GM10248 (cell line): ENCODE measurements around the gene KRTAP10-10.
"Not testable (repeated sequence)": the region's sequence is repeated elsewhere in the genome, so short reads cannot be mapped to it uniquely, and the experiment has no call there.

ENCODE experiments used
- CTCF ChIA-PET: fragments of 300-600 bp; sonication (Branson Sonifier 250); formaldehyde crosslinking; extraction: SDS; loops from one replicate; lab custom pipeline; 2021; ENCODE audit warnings: antibody characterized with exemption; lab: Yijun Ruan, JAX
- POLR2A ChIA-PET: fragments of 350-650 bp; sonication (Branson Sonifier 250); formaldehyde crosslinking; extraction: SDS; loops from one replicate; lab custom pipeline; 2020; ENCODE audit warnings: antibody characterized with exemption; lab: Yijun Ruan, JAX
- DNase-seq: peaks from one replicate; pipeline ENCODE4 v3.0.0; 2012; ENCODE audit errors: extremely low spot score
- CTCF ChIP-seq: IDR thresholded peaks from 2 replicates; pipeline ENCODE4 v1.5.1; 2012; ENCODE audit warnings: mild to moderate bottlenecking, low read depth; ENCODE audit errors: extremely low read depth, missing control alignments, control extremely low read depth

The KRTAP10-10 gene

GRCh38 chr21:44637018-44637850, at the start of gene KRTAP10-10:
Gene KRTAP10-10, plus strand, starts transcription at chr21:44637356. Its CDS starts 62 bp downstream, at chr21:44637418.
- no peak for TF ChIP-seq CTCF
- ChIA-PET POLR2A (no interaction called here), CTCF (no interaction called here)
- DNase-seq = no peak

- CTCF ChIA-PET = no interaction called here
- POLR2A ChIA-PET = no interaction called here
- TF ChIP-seq CTCF = no peak
- DNase-seq = no peak
Measured at GRCh38 chr21:44589094-44589493, 48.1 kb upstream of the KRTAP10-10 start.

- DNase-seq = no peak
- POLR2A ChIA-PET = no interaction called here
- CTCF ChIA-PET = no interaction called here
- no peak for TF ChIP-seq CTCF
Measured at GRCh38 chr21:44589586-44590305, 47.4 kb upstream of the KRTAP10-10 start.

- ChIA-PET CTCF (no interaction called here), POLR2A (no interaction called here)
- DNase-seq = no peak
- no peak for TF ChIP-seq CTCF
Measured at GRCh38 chr21:44590311-44590721, 46.8 kb upstream of the KRTAP10-10 start.

- POLR2A ChIA-PET, CTCF ChIA-PET, DNase-seq: not testable (repeated sequence)
Measured at GRCh38 chr21:44590897-44591800, 46.0 kb upstream of the KRTAP10-10 start.

GRCh38 chr21:44591801-44592130, 45.4 kb upstream of the KRTAP10-10 start:
- DNase-seq, CTCF ChIA-PET, POLR2A ChIA-PET: not testable (repeated sequence)

- CTCF ChIA-PET = no interaction called here
- POLR2A ChIA-PET = no interaction called here
- DNase-seq = no peak
- no peak for TF ChIP-seq CTCF
Measured at GRCh38 chr21:44592446-44593311, 44.5 kb upstream of the KRTAP10-10 start, which contains the start of gene KRTAP10-6. Gene KRTAP10-6, minus strand, starts transcription at chr21:44592505. Its CDS starts 21 bp downstream, at chr21:44592484.
